ENCODE measurements around the gene SCAI.

- no peak for TF ChIP-seq CTCF (IDR thresholded peaks at IDR 0.05)
- TF ChIP-seq POLR2A (IDR thresholded peaks at IDR 0.05): no peak
Observed at GRCh38 chr9:124939944-124940343, 203.4 kb downstream of the SCAI start.
